SK-N-SH treated with all-trans-retinoic acid at 6 μM for 48 hours (cell line): ENCODE data around the gene QRICH1.

Experiments
- ATAC-seq: fragments of 200-7000 bp; cut with Tn5 transposase; 3 replicates; pipeline ENCODE4 v1.9.1; 2020; ENCODE audit warnings: mild to moderate bottlenecking, moderate library complexity
- CSDC2 ChIP-seq: fragments of 250-450 bp; sonication (Bioruptor Pico); IDR thresholded peaks from 2 replicates; pipeline ENCODE4 v1.5.0; 2020; ENCODE audit warnings: mild to moderate bottlenecking, moderate library complexity
- ESRRG ChIP-seq: fragments of 250-450 bp; sonication (Bioruptor Pico); IDR thresholded peaks from 2 replicates; pipeline ENCODE4 v1.6.1; 2021; ENCODE audit warnings: mild to moderate bottlenecking
- GLIS3 ChIP-seq: fragments of 250-450 bp; sonication (Bioruptor Pico); IDR thresholded peaks from 2 replicates; pipeline ENCODE4 v1.5.0; 2020; ENCODE audit warnings: mild to moderate bottlenecking, moderate library complexity
- OSR1 ChIP-seq: fragments of 250-450 bp; sonication (Bioruptor Pico); IDR thresholded peaks from 2 replicates; pipeline ENCODE4 v1.8.0; 2022; ENCODE audit warnings: moderate library complexity, mild to moderate bottlenecking, inconsistent platforms
- PPARA ChIP-seq: fragments of 250-450 bp; sonication (Bioruptor Pico); IDR thresholded peaks from 2 replicates; pipeline ENCODE4 v1.5.0; 2020; ENCODE audit warnings: mild to moderate bottlenecking, borderline replicate concordance
- RARB ChIP-seq: fragments of 250-450 bp; sonication (Bioruptor Pico); IDR thresholded peaks from 2 replicates; pipeline ENCODE4 v1.8.0; 2021; ENCODE audit warnings: mild to moderate bottlenecking, moderate library complexity
- SNAI2 ChIP-seq: fragments of 250-450 bp; sonication (Bioruptor Pico); IDR thresholded peaks from 2 replicates; pipeline ENCODE4 v1.5.0; 2020; ENCODE audit warnings: mild to moderate bottlenecking, moderate library complexity
- TCF4 ChIP-seq: fragments of 250-450 bp; sonication (Bioruptor Pico); IDR thresholded peaks from 2 replicates; pipeline ENCODE4 v1.8.0; 2021; ENCODE audit warnings: mild to moderate bottlenecking, moderate library complexity, borderline replicate concordance
- TOX ChIP-seq: fragments of 250-450 bp; sonication (Bioruptor Pico); IDR thresholded peaks from 2 replicates; pipeline ENCODE4 v1.8.0; 2021; ENCODE audit warnings: mild to moderate bottlenecking, moderate library complexity, borderline replicate concordance
- ZC3H10 ChIP-seq: fragments of 250-450 bp; sonication (Bioruptor Pico); IDR thresholded peaks from 2 replicates; pipeline ENCODE4 v1.5.1; 2021; ENCODE audit warnings: mild to moderate bottlenecking, moderate library complexity
- ZFP30 ChIP-seq: fragments of 450-650 bp; formaldehyde crosslinking; IDR thresholded peaks from 2 replicates; pipeline ENCODE4 v1.5.0; 2022; ENCODE audit warnings: mild to moderate bottlenecking, moderate library complexity
- ZNF565 ChIP-seq: fragments of 450-650 bp; formaldehyde crosslinking; conservative IDR thresholded peaks from 2 replicates; pipeline ENCODE4 v1.5.0; 2020; ENCODE audit warnings: low read depth, mild to moderate bottlenecking, moderate library complexity
- ZNF70 ChIP-seq: fragments of 450-650 bp; formaldehyde crosslinking; IDR thresholded peaks from 2 replicates; pipeline ENCODE4 v1.5.0; 2020; ENCODE audit warnings: mild to moderate bottlenecking, moderate library complexity
- ZNF8 ChIP-seq: fragments of 450-650 bp; formaldehyde crosslinking; IDR thresholded peaks from 2 replicates; pipeline ENCODE4 v1.5.0; 2020; ENCODE audit warnings: mild to moderate bottlenecking, moderate library complexity
- TF ChIP-seq, protein P1 (sequence below): fragments of 250-450 bp; sonication (Bioruptor Pico); IDR thresholded peaks from 2 replicates; pipeline ENCODE4 v1.8.0; 2020; ENCODE audit warnings: mild to moderate bottlenecking, moderate library complexity, borderline replicate concordance
- TF ChIP-seq, protein P2 (sequence below): fragments of 250-450 bp; sonication (Bioruptor Pico); IDR thresholded peaks from 2 replicates; pipeline ENCODE4 v1.5.1; 2020; ENCODE audit warnings: low read depth, mild to moderate bottlenecking, moderate library complexity
- TF ChIP-seq, protein P3 (sequence below): fragments of 250-450 bp; sonication (Bioruptor Pico); IDR thresholded peaks from 2 replicates; pipeline ENCODE4 v1.5.1; 2021; ENCODE audit warnings: mild to moderate bottlenecking, moderate library complexity
- TF ChIP-seq, protein P4 (sequence below): fragments of 250-450 bp; sonication (Bioruptor Pico); IDR thresholded peaks from 2 replicates; pipeline ENCODE4 v1.5.0; 2020; ENCODE audit warnings: mild to moderate bottlenecking, moderate library complexity
- TF ChIP-seq, protein P5 (sequence below): fragments of 250-450 bp; sonication (Bioruptor Pico); IDR thresholded peaks from 2 replicates; pipeline ENCODE4 v1.8.0; 2021; ENCODE audit warnings: low read depth, mild to moderate bottlenecking, moderate library complexity, borderline replicate concordance

The QRICH1 gene

DNA sequence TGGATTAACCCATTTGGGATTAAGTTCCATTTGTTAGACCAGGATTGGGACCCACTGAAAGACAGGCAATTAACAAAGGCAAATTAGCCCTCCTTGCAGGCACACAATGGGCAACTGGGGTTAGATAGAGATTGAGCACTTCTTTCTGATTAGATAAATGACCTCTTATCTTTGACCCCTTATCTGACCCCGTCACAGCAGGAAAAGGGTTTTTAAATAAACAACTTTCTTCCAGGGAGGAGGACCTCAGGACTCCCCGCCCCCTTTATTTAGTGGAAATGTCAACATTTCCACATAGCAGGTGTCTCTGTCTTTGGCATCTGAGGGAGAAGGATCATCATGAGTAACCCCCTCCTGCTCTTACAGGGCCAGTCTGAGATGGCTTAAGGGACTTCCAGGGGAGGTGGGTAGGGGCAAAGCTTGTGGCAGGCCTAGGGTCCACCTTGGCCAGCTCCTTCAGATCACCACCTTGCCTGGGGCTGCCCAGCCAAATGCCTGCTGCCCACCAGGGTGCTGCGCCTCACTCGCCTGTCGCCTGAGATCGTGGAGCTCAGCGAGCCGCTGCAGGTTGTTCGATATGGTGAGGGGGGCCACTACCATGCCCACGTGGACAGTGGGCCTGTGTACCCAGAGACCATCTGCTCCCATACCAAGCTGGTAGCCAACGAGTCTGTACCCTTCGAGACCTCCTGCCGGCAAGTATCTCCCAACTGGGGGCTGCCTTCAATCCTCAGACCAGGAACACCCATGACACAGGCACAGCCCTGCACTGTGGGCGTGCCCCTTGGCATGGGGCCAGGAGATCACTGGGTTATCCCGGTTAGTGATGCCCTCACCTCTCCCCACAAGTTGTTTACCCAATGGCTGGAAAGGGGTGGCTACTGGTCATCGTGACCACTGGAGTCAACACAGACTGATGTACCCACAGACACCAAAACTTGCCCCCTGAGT is 89.2 kb downstream of the QRICH1 start:
- TF ChIP-seq, protein P1, sequence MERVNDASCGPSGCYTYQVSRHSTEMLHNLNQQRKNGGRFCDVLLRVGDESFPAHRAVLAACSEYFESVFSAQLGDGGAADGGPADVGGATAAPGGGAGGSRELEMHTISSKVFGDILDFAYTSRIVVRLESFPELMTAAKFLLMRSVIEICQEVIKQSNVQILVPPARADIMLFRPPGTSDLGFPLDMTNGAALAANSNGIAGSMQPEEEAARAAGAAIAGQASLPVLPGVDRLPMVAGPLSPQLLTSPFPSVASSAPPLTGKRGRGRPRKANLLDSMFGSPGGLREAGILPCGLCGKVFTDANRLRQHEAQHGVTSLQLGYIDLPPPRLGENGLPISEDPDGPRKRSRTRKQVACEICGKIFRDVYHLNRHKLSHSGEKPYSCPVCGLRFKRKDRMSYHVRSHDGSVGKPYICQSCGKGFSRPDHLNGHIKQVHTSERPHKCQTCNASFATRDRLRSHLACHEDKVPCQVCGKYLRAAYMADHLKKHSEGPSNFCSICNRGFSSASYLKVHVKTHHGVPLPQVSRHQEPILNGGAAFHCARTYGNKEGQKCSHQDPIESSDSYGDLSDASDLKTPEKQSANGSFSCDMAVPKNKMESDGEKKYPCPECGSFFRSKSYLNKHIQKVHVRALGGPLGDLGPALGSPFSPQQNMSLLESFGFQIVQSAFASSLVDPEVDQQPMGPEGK (CRISPR knock-in tag), result no peak
- TF ChIP-seq, protein P2, sequence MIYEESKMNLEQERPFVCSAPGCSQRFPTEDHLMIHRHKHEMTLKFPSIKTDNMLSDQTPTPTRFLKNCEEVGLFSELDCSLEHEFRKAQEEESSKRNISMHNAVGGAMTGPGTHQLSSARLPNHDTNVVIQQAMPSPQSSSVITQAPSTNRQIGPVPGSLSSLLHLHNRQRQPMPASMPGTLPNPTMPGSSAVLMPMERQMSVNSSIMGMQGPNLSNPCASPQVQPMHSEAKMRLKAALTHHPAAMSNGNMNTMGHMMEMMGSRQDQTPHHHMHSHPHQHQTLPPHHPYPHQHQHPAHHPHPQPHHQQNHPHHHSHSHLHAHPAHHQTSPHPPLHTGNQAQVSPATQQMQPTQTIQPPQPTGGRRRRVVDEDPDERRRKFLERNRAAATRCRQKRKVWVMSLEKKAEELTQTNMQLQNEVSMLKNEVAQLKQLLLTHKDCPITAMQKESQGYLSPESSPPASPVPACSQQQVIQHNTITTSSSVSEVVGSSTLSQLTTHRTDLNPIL (CRISPR knock-in tag), result no peak
- TF ChIP-seq ZNF8, result no peak
- ATAC-seq, result no peak

DNA sequence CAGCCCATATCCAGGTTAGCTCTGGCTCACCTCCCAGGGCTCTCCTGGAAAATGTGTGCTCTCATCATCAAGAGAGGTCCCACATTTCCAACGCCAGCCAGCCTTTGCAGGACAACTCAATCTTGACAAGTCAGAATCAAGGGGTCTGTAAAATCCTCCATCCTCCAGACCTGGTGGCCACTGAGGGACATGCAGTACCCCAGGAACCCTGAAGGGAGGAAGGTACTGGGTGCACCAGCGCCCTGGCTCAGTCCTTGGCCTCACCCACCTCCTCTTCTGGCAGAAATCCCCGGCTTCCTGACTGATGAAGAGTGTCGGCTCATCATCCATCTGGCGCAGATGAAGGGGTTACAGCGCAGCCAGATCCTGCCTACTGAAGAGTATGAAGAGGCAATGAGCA is 92.7 kb downstream of the QRICH1 start:
- no peak for ATAC-seq
- TF ChIP-seq, protein P3, sequence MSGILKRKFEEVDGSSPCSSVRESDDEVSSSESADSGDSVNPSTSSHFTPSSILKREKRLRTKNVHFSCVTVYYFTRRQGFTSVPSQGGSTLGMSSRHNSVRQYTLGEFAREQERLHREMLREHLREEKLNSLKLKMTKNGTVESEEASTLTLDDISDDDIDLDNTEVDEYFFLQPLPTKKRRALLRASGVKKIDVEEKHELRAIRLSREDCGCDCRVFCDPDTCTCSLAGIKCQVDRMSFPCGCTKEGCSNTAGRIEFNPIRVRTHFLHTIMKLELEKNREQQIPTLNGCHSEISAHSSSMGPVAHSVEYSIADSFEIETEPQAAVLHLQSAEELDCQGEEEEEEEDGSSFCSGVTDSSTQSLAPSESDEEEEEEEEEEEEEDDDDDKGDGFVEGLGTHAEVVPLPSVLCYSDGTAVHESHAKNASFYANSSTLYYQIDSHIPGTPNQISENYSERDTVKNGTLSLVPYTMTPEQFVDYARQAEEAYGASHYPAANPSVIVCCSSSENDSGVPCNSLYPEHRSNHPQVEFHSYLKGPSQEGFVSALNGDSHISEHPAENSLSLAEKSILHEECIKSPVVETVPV (CRISPR knock-in tag), result no peak
- TF ChIP-seq GLIS3 (CRISPR knock-in tag) (no peak), SNAI2 (CRISPR knock-in tag) (no peak), PPARA (CRISPR knock-in tag) (no peak), ZNF565 (CRISPR knock-in tag) (no peak), ZC3H10 (CRISPR knock-in tag) (no peak), OSR1 (no peak)
- TF ChIP-seq, protein P1 (CRISPR knock-in tag), result no peak
- TF ChIP-seq, protein P4, sequence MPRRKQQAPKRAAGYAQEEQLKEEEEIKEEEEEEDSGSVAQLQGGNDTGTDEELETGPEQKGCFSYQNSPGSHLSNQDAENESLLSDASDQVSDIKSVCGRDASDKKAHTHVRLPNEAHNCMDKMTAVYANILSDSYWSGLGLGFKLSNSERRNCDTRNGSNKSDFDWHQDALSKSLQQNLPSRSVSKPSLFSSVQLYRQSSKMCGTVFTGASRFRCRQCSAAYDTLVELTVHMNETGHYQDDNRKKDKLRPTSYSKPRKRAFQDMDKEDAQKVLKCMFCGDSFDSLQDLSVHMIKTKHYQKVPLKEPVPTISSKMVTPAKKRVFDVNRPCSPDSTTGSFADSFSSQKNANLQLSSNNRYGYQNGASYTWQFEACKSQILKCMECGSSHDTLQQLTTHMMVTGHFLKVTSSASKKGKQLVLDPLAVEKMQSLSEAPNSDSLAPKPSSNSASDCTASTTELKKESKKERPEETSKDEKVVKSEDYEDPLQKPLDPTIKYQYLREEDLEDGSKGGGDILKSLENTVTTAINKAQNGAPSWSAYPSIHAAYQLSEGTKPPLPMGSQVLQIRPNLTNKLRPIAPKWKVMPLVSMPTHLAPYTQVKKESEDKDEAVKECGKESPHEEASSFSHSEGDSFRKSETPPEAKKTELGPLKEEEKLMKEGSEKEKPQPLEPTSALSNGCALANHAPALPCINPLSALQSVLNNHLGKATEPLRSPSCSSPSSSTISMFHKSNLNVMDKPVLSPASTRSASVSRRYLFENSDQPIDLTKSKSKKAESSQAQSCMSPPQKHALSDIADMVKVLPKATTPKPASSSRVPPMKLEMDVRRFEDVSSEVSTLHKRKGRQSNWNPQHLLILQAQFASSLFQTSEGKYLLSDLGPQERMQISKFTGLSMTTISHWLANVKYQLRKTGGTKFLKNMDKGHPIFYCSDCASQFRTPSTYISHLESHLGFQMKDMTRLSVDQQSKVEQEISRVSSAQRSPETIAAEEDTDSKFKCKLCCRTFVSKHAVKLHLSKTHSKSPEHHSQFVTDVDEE, result no peak

DNA sequence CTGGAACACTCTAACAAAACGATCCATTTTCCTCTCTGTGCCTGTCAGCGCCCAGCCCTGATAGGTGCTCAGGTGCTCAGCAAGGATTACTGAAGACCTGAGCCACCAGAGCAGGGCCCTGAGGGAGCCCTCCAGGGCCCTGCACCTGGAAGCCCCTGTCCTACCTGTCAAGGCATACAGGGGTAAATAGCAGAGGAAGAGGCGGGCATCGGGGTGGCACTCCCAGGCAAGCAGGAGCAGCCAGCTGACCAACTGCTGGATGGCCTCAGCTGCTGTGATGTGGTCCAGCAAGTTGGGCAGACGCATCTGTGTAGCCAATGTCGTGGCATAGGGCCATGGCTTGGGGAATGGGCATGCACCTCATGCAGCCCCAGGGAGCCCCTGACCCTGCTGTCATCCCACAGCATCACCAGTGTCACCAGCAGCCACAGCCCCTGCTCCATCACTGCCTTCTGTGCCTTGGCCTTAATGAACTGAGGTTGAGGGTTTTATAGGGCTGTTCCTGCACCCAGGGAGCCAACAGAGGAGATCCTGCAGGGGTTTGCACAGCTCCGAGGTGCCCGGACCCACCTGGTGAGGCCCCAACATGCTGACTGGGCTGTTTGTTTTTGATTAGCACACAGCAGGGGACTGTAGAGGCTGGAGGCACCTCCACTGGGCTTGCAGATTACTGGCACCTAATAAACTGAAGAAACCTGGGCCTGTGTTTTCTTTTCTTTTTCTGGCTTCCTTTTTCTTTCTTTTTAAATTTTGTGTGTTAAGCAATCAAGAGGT is 94.6 kb downstream of the QRICH1 start:
- ATAC-seq, result no peak
- TF ChIP-seq RARB (no peak), ESRRG (CRISPR knock-in tag) (no peak), ZNF70 (CRISPR knock-in tag) (no peak), TOX (CRISPR knock-in tag) (no peak), ZNF8 (no peak), ZC3H10 (CRISPR knock-in tag) (no peak), ZFP30 (CRISPR knock-in tag) (no peak), CSDC2 (CRISPR knock-in tag) (no peak), TCF4 (CRISPR knock-in tag) (no peak)
- TF ChIP-seq, protein P5, sequence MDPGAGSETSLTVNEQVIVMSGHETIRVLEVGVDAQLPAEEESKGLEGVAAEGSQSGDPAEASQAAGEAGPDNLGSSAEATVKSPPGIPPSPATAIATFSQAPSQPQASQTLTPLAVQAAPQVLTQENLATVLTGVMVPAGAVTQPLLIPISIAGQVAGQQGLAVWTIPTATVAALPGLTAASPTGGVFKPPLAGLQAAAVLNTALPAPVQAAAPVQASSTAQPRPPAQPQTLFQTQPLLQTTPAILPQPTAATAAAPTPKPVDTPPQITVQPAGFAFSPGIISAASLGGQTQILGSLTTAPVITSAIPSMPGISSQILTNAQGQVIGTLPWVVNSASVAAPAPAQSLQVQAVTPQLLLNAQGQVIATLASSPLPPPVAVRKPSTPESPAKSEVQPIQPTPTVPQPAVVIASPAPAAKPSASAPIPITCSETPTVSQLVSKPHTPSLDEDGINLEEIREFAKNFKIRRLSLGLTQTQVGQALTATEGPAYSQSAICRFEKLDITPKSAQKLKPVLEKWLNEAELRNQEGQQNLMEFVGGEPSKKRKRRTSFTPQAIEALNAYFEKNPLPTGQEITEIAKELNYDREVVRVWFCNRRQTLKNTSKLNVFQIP (CRISPR knock-in tag), result no peak
- TF ChIP-seq, protein P1 (CRISPR knock-in tag), result no peak
- TF ChIP-seq, protein P4, result no peak
